AG04449 (cell line): Measurements from ENCODE around the gene SLC6A16.

ENCODE experiments used
- CTCF ChIA-PET: fragments of 350-600 bp; formaldehyde crosslinking; extraction: SDS; loops from one replicate; lab custom pipeline; 2021; ENCODE audit warnings: antibody characterized with exemption; lab: Yijun Ruan, JAX
- POLR2A ChIA-PET: fragments of 400-600, 350-600 bp; formaldehyde crosslinking; extraction: SDS; loops from one replicate; lab custom pipeline; 2020; ENCODE audit warnings: antibody characterized with exemption, inconsistent platforms; lab: Yijun Ruan, JAX
- DNase-seq: peaks from one replicate; pipeline ENCODE4 v3.0.0-alpha.2; 2010; ENCODE audit warnings: low read depth, low spot score
- H3K4me3 ChIP-seq: 2 replicates; pipeline ENCODE4 v1.5.1; 2011; ENCODE audit warnings: low read depth, mild to moderate bottlenecking, control low read depth, low read length
- CTCF ChIP-seq: IDR thresholded peaks from one replicate; pipeline ENCODE4 v1.5.1; 2011; ENCODE audit warnings: mild to moderate bottlenecking, moderate library complexity, low read length, control low read depth, inconsistent platforms; ENCODE audit not compliant: insufficient read depth; ENCODE audit errors: missing control alignments

SLC6A16 gene

GRCh38 chr19:49243726-49244125 lies 81.3 kb downstream of the SLC6A16 start:
- TF ChIP-seq CTCF: no peak
- POLR2A ChIA-PET: no interaction called here
- no peak overlapping the region for H3K4me3 ChIP-seq
- CTCF ChIA-PET: interaction anchor here (0.7 to 3.3 kb wide), 3 partner anchors 16 to 146 kb away, joined by 3 to 11 read pairs (median 3); no protein-coding TSS in a partner anchor
- no peak for DNase-seq

- ChIA-PET POLR2A (no interaction called here), CTCF (interaction anchor here (3.3 kb wide), 1 partner anchor 17 kb away, joined by 11 read pairs; no protein-coding TSS in a partner anchor)
- DNase-seq: no peak
- H3K4me3 ChIP-seq: no peak overlapping the region
- TF ChIP-seq CTCF: no peak
These were observed 81.9 kb downstream of the SLC6A16 start for GRCh38 chr19:49243129-49243528.

GRCh38 chr19:49241769-49242168 lies 83.2 kb downstream of the SLC6A16 start:
- no peak overlapping the region for H3K4me3 ChIP-seq
- no peak for TF ChIP-seq CTCF
- no peak for DNase-seq
- ChIA-PET POLR2A (no interaction called here), CTCF (interaction anchor here (4.9 kb wide), 1 partner anchor 15 kb away, joined by 41 read pairs; no protein-coding TSS in a partner anchor)
